Astrocyte of the cerebellum (primary cell): Measurements from ENCODE around the gene PDHB.
A peak's percentile ranks its signal among the peaks of the same experiment; 100 is the strongest.
"Not testable (repeated sequence)": the region's sequence is repeated elsewhere in the genome, so short reads cannot be mapped to it uniquely, and the experiment has no call there.

Experiments used
- DNase-seq: peaks from one replicate; pipeline ENCODE4 v3.0.0-alpha.2; 2011; ENCODE audit warnings: low read depth
- H3K4me3 ChIP-seq: 2 replicates; pipeline ENCODE4 v1.5.1; 2011; ENCODE audit warnings: mild to moderate bottlenecking, low read depth, low read length, moderate library complexity
- CTCF ChIP-seq: IDR thresholded peaks from 2 replicates; pipeline ENCODE4 v1.5.1; 2012; ENCODE audit warnings: low read length, low read depth, moderate library complexity, mild to moderate bottlenecking; ENCODE audit errors: missing control alignments
- in situ Hi-C: cut with HindIII; loops from 2 replicates; pipeline ENCODE4 v1.10.0; 2017; ENCODE audit warnings: low sequenced_read_pairs

The PDHB gene

GRCh38 chr3:58463942-58464271, 30.3 kb upstream of the PDHB start:
- in situ Hi-C loops, result no loop called here
- DNase-seq, result no peak
- H3K4me3 ChIP-seq, result no peak overlapping the region
- TF ChIP-seq CTCF, result no peak

GRCh38 chr3:58463181-58463941, 29.7 kb upstream of the PDHB start:
- peak; percentile 83 for TF ChIP-seq CTCF
- DNase-seq, result peak; percentile 64
- no peak overlapping the region for H3K4me3 ChIP-seq
- in situ Hi-C loops, result no loop called here

GRCh38 chr3:58462829-58463180, 29.2 kb upstream of the PDHB start:
- no peak for TF ChIP-seq CTCF
- no peak for DNase-seq
- in situ Hi-C loops, result no loop called here
- H3K4me3 ChIP-seq, result no peak overlapping the region

GRCh38 chr3:58459160-58459559, 25.5 kb upstream of the PDHB start:
- in situ Hi-C loops, result no loop called here

GRCh38 chr3:58452176-58452575, 18.5 kb upstream of the PDHB start:
- H3K4me3 ChIP-seq, result no peak overlapping the region
- in situ Hi-C loops, result no loop called here
- no peak for TF ChIP-seq CTCF
- DNase-seq, result no peak

More at GRCh38 chr3:58459160-58459559, 25.5 kb upstream of the PDHB start:
- DNase-seq, result no peak
- no peak for TF ChIP-seq CTCF
- no peak overlapping the region for H3K4me3 ChIP-seq

- no peak for TF ChIP-seq CTCF
- no peak overlapping the region for H3K4me3 ChIP-seq
- in situ Hi-C loops, result no loop called here
- DNase-seq, result no peak
These were observed 8.2 kb upstream of the PDHB start for GRCh38 chr3:58441514-58442450.

GRCh38 chr3:58440996-58441355, 7.3 kb upstream of the PDHB start:
- DNase-seq, in situ Hi-C loops, H3K4me3 ChIP-seq: not testable (repeated sequence)

- in situ Hi-C loops, result not testable (repeated sequence)
These were observed 3.6 kb upstream of the PDHB start for GRCh38 chr3:58437276-58437675.

More at GRCh38 chr3:58437276-58437675, 3.6 kb upstream of the PDHB start:
- not testable (repeated sequence) for H3K4me3 ChIP-seq, DNase-seq
